Suppressor macrophage treated with lipopolysaccharide for 4 hours (primary cell): Measurements from ENCODE around the gene MCC.

Source experiments
- DNase-seq: peaks from one replicate; pipeline ENCODE4 v3.0.0-alpha.2; 2020

The MCC gene

DNA sequence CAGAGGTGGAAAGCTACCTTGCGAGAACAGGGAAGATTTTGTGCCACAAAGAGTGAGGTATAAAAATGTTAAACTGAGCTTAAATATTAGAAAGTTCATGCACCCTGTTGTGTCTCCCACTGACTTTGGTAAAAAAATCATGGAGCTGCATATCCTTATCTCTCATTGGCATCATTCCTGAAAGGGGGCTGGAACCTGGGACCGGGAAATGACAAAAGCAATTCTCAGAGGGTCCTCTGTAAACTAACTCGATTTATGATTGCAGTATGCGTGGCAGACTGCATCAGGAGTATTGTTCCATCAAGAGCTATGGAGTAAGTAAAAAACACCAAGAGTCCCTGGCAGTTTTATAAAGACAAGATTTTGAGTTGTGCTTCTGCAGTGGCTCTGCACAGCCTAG is 362.9 kb downstream of the MCC start:
- DNase-seq = no peak

DNA sequence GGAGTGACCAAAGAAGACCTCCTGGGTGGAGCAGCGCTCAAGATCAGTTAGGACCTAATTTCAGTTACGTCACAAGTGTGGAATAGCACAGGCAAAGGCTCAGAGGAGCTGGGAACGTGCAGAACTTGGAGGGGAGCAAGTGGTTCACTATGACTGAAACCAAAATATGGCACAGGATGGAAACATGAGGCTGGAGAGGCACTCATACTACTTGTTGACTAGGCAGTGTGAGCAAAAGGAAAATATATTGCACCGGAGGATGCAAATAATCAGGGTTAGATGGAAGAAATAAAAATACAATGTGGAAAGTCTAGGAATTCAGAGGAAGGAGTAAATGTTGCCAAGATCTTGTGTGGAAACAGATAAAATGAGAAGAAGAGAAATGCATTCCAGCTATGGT is 363.3 kb downstream of the MCC start:
- DNase-seq = no peak

DNA sequence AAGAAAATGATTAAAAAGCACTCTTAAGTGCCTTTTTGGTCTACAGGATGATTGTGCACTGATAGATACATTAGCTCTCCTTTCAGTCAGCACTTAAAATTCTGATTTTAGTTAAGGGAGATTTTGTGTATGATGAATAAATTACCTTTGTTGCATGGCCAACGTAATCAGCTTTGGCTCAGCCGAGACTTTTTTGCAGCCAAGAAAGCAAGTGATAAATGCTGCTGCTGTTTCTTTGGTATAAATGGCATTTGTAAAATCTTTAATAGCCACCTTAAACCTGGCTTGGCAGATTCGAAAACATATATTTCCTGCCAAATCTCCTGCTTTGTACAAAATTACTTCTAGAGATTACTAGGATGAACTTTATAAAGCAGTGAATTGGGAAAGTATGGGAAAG is 364.0 kb downstream of the MCC start:
- no peak for DNase-seq

DNA sequence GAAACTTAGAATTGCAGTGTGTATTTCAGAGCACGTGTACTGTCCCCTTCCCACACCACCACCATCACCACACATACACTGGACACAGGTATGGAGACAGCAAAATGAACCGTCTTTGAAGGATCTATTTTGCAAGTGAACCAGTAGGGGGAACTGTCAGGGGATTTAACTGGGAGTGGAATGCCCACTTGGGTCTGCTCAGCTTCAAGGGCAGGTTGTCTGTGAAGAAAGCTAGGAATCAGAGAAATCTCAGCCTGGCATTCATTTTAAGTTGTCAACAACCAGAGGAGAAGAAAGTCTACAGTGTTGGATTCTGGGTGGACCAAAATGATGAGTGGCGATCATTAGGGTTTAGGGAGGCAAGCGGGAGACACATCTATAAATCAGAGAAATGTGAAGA is 364.6 kb downstream of the MCC start:
- no peak for DNase-seq

DNA sequence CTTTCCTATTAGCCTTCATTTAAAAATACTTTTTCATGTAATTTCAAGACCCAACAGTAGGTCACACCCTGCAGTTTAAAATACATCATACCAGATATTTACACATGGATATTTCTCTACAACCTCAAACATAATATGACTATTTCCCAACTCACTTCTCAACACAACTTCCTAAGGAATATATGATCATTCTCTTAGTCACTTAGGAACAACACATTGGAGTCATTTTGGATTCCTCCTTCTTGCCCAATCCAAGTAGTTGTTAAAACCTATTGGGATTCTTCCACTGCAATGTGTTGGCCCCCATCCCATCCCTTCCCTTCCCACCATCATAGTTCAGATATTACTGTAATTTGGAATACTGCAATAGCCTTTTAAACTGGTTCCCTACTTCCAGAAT is 366.2 kb downstream of the MCC start:
- peak; percentile 11 for DNase-seq

DNA sequence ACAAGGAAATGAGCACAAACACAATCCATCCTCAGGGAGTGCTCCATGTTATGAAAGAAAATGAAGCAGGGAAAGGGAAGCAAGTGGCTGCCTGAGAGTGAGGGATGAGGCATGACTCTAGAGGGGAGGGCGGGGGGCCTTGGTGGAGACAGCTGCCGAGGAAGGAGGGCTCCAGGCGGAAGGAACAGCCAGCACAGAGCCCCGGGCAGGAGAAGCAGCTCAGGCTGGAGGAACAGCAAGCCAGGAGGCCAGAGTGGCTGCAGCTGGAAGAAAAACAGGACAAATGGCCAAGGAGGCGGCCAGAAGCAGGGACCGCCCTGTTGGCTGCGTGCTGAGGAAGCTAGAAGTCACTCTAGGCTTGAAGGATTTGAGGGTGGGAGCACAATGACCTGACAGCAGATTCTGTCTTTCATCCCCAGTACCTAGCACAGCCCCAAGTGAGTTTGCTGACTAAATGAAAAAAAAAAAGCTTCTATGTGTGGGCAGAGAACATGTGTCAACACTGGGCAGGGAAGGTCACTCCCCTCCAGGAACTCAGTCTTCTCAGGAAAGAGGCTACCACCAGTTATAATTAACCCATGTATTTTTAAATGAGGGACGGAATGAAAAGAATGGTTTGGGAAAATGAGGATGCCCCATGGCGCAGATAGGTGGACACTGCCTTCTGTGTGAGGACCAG is 368.9 kb downstream of the MCC start:
- no peak for DNase-seq

DNA sequence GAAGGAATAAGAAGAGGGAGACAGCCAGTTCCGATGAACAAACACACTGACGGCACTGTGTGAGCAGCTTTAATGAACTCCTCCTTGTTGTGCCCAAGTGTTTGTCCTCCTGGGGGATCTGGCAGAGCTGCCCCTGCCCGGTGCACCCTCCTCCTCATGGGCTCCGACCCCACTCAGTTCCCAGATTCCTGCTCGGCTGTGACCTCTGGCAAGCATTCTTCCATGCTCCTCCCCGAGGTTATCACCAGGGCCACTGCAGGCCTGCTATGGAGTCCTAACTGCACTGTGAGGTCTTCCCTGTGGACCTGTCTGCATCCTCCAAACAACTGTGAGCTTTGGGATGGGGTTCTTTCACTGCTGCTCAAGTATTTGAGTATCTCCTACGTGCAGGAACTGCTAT is 369.5 kb downstream of the MCC start:
- DNase-seq = no peak

DNA sequence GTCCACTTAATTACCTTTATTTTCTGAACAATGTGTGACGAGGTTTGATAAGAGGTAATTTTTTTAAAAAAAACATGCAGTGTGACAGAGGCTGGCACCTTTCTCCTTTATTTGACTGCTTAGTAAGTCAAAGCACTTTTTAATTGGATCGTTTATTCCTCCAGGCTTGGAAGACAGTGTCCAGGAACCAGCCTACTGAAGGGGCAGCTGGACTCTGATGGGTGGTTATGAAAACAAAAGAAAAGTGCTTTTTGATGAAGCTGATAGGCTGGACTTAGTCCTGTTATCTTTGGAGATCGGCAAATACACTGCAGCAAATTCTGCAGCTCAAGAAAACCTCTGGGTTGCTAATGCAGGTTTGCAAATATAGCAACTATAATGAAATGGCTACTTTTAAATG is 370.0 kb downstream of the MCC start:
- no peak for DNase-seq

DNA sequence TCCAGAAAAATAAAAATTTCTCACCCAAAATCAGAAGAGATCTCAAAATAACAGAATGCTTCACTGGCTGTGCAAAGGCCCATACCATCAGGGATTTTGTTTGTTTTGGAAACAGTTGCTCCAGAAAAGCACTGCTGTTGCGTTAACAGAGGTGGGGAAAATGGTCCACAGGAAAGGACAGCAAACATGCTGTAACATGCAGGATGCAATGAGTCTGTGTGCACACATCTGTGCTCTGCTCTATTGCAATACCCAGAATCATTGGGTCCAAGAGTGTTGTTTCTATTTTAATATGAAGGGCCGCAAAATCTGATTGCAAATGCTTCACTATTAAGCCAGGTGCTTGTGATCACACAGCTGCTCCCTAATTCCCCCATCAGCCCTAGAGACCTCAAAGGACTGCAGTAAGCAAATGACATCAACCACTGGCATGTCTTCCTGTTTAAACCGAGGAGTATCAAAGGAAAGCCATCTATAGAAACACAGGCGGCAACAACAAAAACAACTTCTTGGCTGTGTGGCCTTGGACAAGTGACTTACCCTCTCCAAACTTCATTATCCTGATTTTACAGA is 370.6 kb downstream of the MCC start:
- DNase-seq = no peak

DNA sequence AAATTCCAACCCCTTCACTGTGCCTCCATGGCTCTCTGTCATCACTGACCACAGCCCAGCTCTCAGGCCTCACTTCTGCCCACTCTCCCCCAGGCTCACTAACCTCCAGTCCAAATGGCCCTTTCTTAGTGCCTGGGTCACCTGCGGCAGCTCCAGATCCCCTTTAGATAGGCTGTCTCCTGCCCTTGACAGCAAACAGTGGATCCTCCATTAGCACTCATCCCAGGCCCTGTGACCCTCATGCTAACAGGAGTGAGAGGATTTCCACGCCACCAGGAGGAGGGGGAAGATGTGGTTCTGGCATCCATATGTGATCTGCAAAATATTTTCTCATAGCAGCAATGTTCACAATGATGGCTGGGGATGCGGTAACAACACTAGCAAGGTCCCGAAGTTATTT is 372.3 kb downstream of the MCC start:
- no peak for DNase-seq

DNA sequence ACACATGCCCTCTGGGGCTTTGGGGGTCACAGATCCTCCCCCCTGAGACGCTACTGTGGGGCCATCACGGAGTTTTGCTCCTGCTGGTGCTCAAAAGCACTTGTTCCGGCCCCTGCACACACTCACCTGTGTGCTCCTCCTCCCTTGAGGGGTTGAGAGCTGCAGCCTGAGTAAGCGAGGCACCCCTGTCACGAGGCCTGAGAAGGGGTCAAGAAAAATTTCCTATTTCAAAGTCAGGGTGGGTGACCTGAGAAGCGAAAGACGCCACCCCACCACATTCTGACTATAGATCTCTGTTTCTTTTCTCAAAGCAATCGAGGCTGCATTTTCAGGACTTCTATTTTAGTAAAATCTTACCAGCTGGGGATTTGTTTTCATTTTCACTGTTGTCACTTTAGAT is 373.2 kb downstream of the MCC start:
- DNase-seq = no peak

DNA sequence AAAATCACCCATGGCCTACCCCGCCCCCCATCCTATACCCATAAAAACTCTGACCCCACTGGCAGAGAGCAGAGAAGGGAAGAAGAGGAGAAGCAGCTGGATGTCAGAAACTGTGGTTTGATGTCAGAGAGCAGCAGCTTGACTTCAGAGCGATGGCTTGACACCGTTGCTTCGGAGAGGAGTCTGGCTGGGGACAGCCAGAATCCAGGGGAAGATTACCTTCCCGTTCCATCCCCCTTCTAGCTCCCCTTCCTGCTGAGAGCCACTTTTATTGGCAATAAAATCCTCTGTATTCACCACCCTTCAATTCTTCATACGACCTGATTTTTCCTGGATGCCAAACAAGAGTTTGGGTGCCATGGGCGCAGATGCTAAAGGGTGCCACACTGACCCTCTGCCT is 373.7 kb downstream of the MCC start:
- no peak for DNase-seq

DNA sequence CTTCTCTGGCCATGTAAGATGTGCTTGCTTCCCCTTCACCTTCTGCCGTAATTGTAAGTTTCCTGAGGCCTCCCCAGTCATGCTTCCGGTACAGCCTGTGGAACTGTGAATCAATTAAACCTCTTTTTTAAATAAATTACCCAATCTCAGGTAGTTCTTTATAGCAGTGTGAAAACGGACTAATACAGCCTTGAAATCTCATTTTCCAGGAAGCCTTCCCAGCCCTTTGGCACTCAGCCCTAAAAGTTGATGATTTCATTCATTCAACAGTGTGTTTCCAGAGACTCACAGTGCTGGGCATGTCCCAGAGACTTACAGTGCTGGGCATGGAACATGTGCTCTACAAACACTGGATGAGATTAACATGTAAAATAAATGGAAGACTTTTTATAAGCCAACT is 375.8 kb downstream of the MCC start:
- DNase-seq = no peak

DNA sequence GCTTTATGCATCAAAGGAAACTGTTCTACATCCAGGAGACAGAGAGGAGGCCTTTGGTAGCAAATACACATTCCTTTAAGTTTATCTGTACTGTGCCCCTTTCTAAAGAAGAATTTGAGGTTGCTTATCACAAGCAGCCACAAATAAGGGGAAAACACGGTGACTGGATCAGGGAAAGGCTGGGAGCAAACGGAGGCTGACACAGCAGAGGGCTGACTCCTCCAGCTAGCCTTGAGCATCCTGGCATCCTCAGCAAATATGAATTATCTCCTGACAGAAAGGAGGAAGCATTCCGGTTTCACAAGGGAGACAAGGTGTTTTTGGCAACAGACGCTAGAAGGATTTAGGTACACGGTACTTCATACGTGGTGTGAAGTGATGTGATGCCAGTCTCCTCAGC is 378.1 kb downstream of the MCC start:
- DNase-seq = no peak

DNA sequence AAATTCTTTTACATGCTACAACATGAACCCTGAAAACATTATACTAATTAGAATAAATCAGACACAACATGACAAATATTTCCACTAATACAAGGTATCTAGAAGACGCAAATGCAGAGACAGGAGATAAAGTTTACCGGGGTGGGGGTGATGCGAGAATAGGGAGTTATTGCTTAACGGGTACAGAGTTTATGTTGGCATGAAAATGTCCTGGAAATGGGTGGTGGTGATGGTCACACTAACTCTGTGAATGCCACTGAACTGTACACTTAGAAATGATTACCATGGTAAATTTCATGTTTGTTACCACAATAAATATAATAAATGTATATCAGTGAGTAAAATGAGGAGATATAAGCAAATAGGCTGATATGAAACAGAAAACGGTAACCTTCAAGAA is 378.9 kb downstream of the MCC start:
- DNase-seq = no peak

DNA sequence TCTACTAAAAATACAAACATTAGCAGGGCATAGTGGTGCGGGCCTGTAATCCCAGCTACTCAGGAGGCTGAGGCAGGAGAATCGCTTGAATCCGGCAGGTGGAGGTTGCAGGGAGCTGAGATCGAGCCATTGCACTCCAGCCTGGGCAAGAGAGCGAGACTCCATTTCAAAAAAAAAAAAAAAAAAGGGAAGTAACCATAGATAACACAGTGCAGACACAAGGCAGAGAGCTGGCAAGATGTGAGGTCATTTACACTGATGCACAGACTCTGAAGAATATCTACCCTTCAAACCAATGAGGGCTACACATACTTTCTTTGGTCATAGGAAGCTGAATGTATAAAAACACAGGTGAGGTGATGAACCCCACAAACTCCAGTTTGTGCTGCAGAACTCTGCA is 379.8 kb downstream of the MCC start:
- peak; percentile 23 for DNase-seq

DNA sequence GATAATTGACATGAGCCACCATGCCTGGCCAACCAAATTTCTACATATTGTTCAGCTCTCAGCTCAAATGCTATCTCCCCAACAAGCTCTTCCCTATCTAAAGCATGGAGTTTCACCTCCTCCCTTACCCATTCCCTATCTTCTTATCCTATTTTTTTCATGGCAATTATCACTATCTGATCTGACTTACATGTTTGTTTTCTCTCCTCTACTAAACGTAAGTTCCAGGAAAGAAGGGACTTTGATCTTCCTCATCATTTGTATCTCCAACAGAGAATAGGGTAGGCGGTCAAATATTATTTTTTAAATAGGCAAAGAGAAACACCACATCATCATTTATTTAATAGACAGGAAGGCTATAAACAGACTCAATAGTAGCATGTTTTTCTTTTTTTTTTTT is 381.4 kb downstream of the MCC start:
- DNase-seq = no peak

DNA sequence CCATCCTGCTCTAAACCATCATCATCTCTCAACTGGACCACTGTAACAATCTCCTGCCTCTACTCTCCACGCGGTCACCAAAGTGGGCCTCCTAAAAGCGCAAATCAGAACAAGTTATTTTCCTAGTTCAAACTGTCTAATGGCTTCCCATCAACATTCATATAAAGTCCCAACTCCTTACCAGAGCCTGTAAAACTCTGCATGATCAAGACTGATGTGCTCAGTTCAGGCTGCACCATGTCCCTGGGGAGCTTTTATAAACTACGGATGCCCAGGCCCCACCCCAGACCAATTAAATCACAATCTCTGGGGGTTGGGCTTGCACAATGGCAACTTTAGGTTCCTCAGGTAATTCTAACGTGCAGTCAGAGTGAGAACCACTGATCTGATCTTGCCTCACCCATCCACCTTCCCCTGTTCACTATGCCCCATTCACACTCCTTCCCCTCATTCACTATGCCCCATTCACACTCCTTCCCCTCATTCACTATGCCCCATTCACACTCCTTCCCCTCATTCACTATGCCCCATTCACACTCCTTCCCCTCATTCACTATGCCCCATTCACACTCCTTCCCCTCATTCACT is 382.5 kb downstream of the MCC start:
- DNase-seq = no peak

DNA sequence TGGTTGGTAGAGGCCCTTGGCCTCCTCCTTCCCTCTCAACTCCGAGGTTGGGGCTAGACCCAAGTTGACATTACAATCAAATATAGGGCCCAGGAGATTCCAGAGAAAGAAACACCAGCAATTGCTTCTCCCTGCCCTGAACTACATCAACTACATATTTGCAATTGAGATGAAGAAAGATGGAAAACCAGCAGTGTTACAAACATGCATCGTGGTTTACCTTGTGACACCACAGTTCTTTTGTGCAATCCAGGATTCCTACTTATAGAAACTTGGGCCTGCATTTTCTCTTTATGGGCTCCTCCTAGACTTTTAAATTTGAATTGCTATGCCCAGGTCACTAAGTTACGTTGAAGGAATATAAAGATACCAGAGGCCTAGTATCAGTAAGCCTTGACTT is 384.9 kb downstream of the MCC start:
- DNase-seq = no peak

DNA sequence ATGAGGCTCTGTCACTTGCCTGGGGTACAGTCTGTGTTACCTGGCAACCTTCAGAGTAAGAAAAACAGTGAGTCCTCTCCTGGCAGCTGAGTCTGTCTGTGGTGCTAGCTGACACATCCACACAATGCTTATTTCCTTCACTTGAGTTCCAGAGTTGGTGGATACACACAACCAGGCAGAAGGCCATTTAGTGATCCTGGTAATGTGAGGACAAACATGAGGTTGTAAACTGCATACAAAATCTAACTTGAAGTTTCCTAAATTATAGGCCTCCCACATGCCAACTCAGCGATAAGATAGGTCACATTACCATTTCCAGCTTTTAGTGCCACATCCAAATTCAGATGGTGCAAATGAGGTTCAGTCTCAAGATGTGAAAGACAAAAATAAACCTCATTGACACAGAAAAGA is 386.1 kb downstream of the MCC start:
- DNase-seq = no peak

DNA sequence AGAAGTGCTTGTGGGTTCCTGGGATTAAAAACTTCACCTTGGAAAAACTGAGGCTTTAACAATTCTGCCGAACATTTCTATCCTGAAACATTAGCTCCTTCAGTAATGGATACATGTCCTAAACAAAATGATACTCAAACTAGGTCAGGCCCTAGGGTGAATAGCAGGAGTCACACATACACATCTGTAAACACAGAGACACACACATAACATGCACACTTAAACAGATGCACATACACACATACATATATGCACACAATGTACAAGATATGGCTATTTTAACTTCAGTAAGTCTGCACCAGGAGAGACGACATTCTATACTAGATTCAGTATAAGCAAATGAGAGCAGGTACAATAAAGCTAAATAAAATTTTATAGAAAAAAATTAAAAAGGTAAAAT is 387.3 kb downstream of the MCC start:
- no peak for DNase-seq

DNA sequence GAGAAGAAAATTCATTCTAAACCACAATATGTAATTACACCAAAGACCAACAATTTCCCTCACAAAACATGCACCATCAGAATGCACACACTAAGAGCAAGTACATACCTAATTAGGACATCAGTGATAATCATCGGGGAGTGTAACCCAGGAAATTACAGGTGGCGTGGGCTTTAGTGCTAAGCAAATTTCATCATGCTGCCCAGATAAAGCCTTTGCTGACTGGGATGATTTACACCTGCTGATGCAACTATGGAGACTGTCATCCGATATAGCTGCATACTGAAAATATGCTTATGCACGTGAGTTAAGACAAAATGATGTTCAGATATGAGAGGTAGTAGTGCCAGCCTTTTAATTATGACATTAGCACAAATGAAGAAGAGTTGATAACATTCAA is 388.4 kb downstream of the MCC start:
- no peak for DNase-seq

DNA sequence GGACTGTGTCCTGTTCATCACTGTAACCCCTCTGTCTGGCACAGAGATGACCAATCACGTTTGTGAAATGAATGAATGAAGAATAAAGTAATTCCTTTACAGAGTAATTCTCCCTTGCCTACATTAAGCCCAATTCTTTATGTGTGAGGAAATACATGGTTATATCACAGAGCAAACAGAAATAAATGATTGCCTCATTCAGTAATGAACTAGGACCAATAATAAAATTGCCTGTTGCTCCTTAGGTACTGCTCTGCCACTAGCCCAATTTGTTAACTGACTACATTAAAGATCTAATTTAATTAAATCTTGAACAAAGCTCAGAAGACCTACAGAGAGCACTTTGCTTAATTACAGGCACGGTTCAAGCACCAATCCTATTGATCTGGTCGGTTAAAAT is 389.9 kb downstream of the MCC start:
- no peak for DNase-seq

DNA sequence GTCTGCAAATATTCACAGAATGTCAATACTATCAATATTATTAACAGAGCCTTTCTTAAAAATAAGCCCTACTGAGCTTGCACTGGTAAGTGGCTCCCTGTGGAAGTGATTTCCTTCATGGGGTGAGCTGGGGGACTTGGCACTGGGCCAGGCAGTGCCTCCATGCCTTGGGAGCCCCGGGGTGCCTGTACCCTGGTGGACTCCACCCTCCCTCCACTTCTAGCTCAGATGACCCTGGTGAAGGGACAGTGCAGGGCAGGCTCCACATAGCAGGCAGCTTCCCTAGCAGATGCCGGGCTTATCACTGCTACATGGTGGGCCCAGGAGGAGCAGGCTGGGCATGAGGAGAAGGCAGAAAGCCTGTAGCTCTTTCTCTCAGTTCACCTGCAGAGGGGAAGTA is 392.4 kb downstream of the MCC start:
- no peak for DNase-seq

DNA sequence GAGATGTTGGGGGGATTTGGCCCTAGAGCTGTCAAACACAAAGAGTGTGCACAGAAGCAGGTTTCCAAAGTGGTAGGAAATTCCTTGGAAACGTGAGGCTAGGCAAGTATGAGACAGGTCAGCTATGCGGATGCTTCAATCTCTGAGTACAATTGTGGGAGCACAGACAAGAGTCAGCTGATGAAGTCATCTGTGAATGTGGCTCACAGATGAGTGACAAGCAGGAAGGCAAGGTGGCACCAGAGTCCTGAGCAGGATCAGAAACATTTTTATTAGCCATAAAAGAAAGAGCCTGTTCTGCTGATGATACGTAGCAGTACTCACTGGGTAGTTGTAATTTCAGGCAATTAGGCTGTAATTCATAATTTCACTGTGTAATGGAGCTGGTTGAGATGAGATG is 394.7 kb downstream of the MCC start:
- DNase-seq = peak; percentile 21
